ENCODE measurements around the gene GAS2L1.

GRCh38 chr22:29257751-29258181 is 48.7 kb upstream of the GAS2L1 start:
- TF ChIP-seq CTCF (IDR thresholded peaks at IDR 0.05) (no peak), POLR2AphosphoS5 (IDR thresholded peaks at IDR 0.05) (no peak), POLR2A (IDR thresholded peaks at IDR 0.05) (no peak)
